B cell (primary cell): Measurements from ENCODE around the gene MGST2. TPM values are rescaled to one million over a fixed set of nuclear protein-coding genes. Genes with fewer than 3 reads are reported as not detected.

Experiments used
- ATAC-seq: fragments of 200-7000 bp; cut with Tn5 transposase; one replicate; pipeline ENCODE4 v1.10.0; 2021; ENCODE audit warnings: low read depth, mild to moderate bottlenecking, moderate number of reproducible peaks, moderate library complexity
- CTCF ChIA-PET: fragments of 350-600 bp; sonication (Branson Sonifier 250); formaldehyde crosslinking; loops from one replicate; lab custom pipeline; 2021; ENCODE audit warnings: antibody characterized with exemption, inconsistent platforms; lab: Charles Lee
- POLR2A ChIA-PET: fragments of 350-600 bp; sonication (Branson Sonifier 250); formaldehyde crosslinking; loops from one replicate; lab custom pipeline; 2021; ENCODE audit warnings: antibody characterized with exemption; lab: Charles Lee
- DNase-seq: peaks from one replicate; pipeline ENCODE4 v3.0.0; 2013
- H2AFZ ChIP-seq: 2 replicates; pipeline ENCODE4 v1.6.1; 2012; ENCODE audit warnings: mild to moderate bottlenecking, low read depth, low read length; ENCODE audit not compliant: insufficient read depth, poor library complexity, severe bottlenecking
- H3K27ac ChIP-seq, 2 donors: 1 replicate in 1 of 2; 2 replicates in 1 of 2; pipeline ENCODE4 v1.5.1; 2012 to 2013; ENCODE audit warnings: low read length in 2 of 2, mild to moderate bottlenecking in 2 of 2, moderate library complexity in 1 of 2
- H3K27me3 ChIP-seq, 4 experiments: fragments of 200-600 bp in 1 of 4; sonication (generic) in 1 of 4; replicated peaks in 1 of 4; 1 replicate in 2 of 4; 2 replicates in 2 of 4; pipeline versions ENCODE4 v1.6.1 to v1.7.0; 2013 to 2016; ENCODE audit warnings: low read length in 3 of 4, mild to moderate bottlenecking in 2 of 4, mixed read lengths in 1 of 4, moderate library complexity in 1 of 4; ENCODE audit not compliant: insufficient read depth in 4 of 4, control insufficient read depth in 3 of 4; ENCODE audit errors: control extremely low read depth in 1 of 4
- H3K36me3 ChIP-seq, 2 experiments: replicated peaks in 1 of 2; 1 replicate in 1 of 2; 2 replicates in 1 of 2; pipeline versions ENCODE4 v1.6.1 to v1.7.1; 2013; ENCODE audit warnings: low read length in 1 of 2; ENCODE audit not compliant: insufficient read depth in 2 of 2, control insufficient read depth in 1 of 2; ENCODE audit errors: control extremely low read depth in 1 of 2, extremely low read depth in 1 of 2
- H3K4me1 ChIP-seq, 2 donors: fragments of 200-600 bp in 1 of 2; sonication (generic) in 1 of 2; 1 replicate in 1 of 2; 2 replicates in 1 of 2; pipeline versions ENCODE4 v1.5.1 to v1.6.1; 2013 to 2017; ENCODE audit warnings: low read length in 2 of 2; ENCODE audit not compliant: control insufficient read depth in 2 of 2, insufficient read depth in 2 of 2
- H3K4me2 ChIP-seq: replicated peaks from 2 replicates; pipeline ENCODE3; 2012; ENCODE audit warnings: mild to moderate bottlenecking, low read depth, low read length; ENCODE audit not compliant: poor library complexity, severe bottlenecking
- H3K4me3 ChIP-seq, 5 experiments: fragments of 200-600 bp in 1 of 5; sonication (generic) in 1 of 5; 1 replicate in 3 of 5; 2 replicates in 2 of 5; pipeline versions ENCODE4 v1.5.1 to v1.7.0; 2011 to 2016; ENCODE audit warnings: low read length in 4 of 5, mild to moderate bottlenecking in 4 of 5, low read depth in 2 of 5, control low read depth in 1 of 5, moderate library complexity in 1 of 5; ENCODE audit not compliant: insufficient read depth in 1 of 5; ENCODE audit errors: control extremely low read depth in 1 of 5, extremely low read depth in 1 of 5
- H3K79me2 ChIP-seq: fragments of 200-600 bp; sonication (generic); one replicate; pipeline ENCODE4 v1.6.0; 2016; ENCODE audit warnings: low read length; ENCODE audit not compliant: control insufficient read depth, insufficient read depth
- H3K9ac ChIP-seq: fragments of 200-600 bp; sonication (generic); 2 replicates; pipeline ENCODE4 v1.6.1; 2017; ENCODE audit warnings: mild to moderate bottlenecking, low read length, moderate library complexity
- H3K9me3 ChIP-seq, 3 donors: one replicate each; pipeline versions ENCODE4 v1.6.1 to v1.7.1; 2013; ENCODE audit warnings: low read length in 2 of 3; ENCODE audit not compliant: control insufficient read depth in 2 of 3, insufficient read depth in 1 of 3; ENCODE audit errors: control extremely low read depth in 1 of 3
- H4K20me1 ChIP-seq: 2 replicates; pipeline ENCODE4 v1.6.0; 2012; ENCODE audit warnings: mild to moderate bottlenecking, low read length; ENCODE audit not compliant: insufficient read depth, control insufficient read depth, poor library complexity, severe bottlenecking
- H3K27ac Mint-ChIP-seq: one replicate; pipeline ENCODE4 v1.8.0; 2021; ENCODE audit warnings: mixed read lengths
- H3K27me3 Mint-ChIP-seq: one replicate; pipeline ENCODE4 v1.8.0; 2021; ENCODE audit warnings: mixed read lengths
- H3K4me1 Mint-ChIP-seq: one replicate; pipeline ENCODE4 v1.8.0; 2021; ENCODE audit warnings: mixed read lengths
- H3K4me3 Mint-ChIP-seq: one replicate; pipeline ENCODE4 v1.8.0; 2021; ENCODE audit warnings: mixed read lengths
- H3K9me3 Mint-ChIP-seq: one replicate; pipeline ENCODE4 v1.8.0; 2022; ENCODE audit warnings: mixed read lengths; ENCODE audit not compliant: insufficient read depth
- CTCF ChIP-seq: fragments of 200-600 bp; IDR thresholded peaks from one replicate; pipeline ENCODE4 v1.8.0; 2022; ENCODE audit warnings: antibody characterized with exemption, mild to moderate bottlenecking
- EZH2 ChIP-seq: IDR thresholded peaks from 2 replicates; pipeline ENCODE4 v1.6.1; 2012; ENCODE audit warnings: borderline replicate concordance, low read depth, mild to moderate bottlenecking, moderate library complexity, low read length; ENCODE audit not compliant: insufficient read depth, poor library complexity, severe bottlenecking
- WGBS: methylation state at CpG from one replicate; pipeline ENCODE4 v1.1.5; 2013; ENCODE audit warnings: missing lambda C conversion rate; ENCODE audit not compliant: insufficient coverage; 5-methylcytosine and 5-hydroxymethylcytosine counted together
- intact Hi-C: fragments of 100-400 bp; cut with micrococcal nuclease; formaldehyde crosslinking; loops from one replicate; pipeline ENCODE4 v1.10.0; 2022
- polyA plus RNA-seq: library from polyadenylated mRNA; depleted of rRNA; stranded (reverse); fragments of >200 nt; gene quantifications from 2 replicates; pipeline ENCODE4 v1.2.3, GENCODE V29; 2012
- total RNA-seq, 2 donors: library from RNA; stranded (reverse); fragments of 120-200 nt in 1 of 2; gene quantifications; 1 replicate in 1 of 2; 2 replicates in 1 of 2; pipeline versions ENCODE4 v1.2.3 to v1.2.4, GENCODE V29; 2013 to 2022

MGST2 gene
- total and polyA plus RNA-seq, 2 donors (not counting 1 experiment from before 2014, with no cell fraction given), result 0.81 to 3.4 TPM

- H3K27ac Mint-ChIP-seq, result no peak overlapping the region
Measured at GRCh38 chr4:139633195-139633594, 32.4 kb upstream of the MGST2 start.

DNA sequence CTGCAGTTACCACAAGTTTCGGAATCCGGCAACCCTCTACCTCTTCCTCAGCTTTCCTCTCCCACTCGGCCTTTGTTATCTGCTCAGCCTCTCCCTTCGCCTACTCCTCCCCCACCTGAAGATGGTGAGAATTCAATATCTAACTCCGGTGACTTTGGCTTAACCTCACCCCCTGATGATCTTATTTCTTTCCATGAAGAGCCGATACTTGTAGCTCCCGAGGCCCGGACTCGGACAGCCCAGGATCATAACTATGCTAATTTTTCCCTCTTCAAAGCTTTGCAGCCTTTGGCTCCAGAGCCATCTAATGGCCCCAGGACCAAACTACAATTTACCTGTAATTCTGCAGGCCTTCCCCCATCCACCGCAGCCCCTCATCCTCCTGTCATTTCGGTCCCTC lies 32.0 kb upstream of the MGST2 start:
- H3K27me3 Mint-ChIP-seq, result peaks cover 23% of the 10 kb centered on the region
- no peaks in the 10 kb centered on the region for H3K9me3 Mint-ChIP-seq
- Histone ChIP-seq H3K27ac (no peak overlapping the region), H3K4me3 (no peak overlapping the region), H4K20me1 (no peaks in the 10 kb centered on the region), H3K9ac (no peak overlapping the region), H3K4me1 (no peaks in the 10 kb centered on the region), H3K79me2 (no peaks in the 10 kb centered on the region), H3K9me3 (peaks cover 0 to 5% (median 1%) of the 10 kb centered on the region in 3 donors), H2AFZ (no peak overlapping the region), H3K36me3 (no peaks in the 10 kb centered on the region), H3K27me3 (peaks cover 0 to 3% (median 0%) of the 10 kb centered on the region in 4 experiments), H3K4me2 (no peak overlapping the region)
- TF ChIP-seq EZH2 (no peak), CTCF (no peak)
- intact Hi-C loops, result no loop called here
- POLR2A ChIA-PET, result no interaction called here
- CTCF ChIA-PET, result no interaction called here
- no peak overlapping the region for H3K27ac Mint-ChIP-seq
- H3K4me1 Mint-ChIP-seq, result no peaks in the 10 kb centered on the region
- no peak overlapping the region for H3K4me3 Mint-ChIP-seq
- DNase-seq (no peak), ATAC-seq (no peak)
- WGBS, result 87% methylated on average over 11 of the region's 11 CpGs

More at GRCh38 chr4:139633195-139633594, 32.4 kb upstream of the MGST2 start:
- H2AFZ ChIP-seq, result no peak overlapping the region
- peaks cover 0 to 3% (median 0%) of the 10 kb centered on the region in 4 experiments for H3K27me3 ChIP-seq
- no peaks in the 10 kb centered on the region for H3K36me3 ChIP-seq
- peaks cover 0 to under 1% (median 0%) of the 10 kb centered on the region in 3 donors for H3K9me3 ChIP-seq
- Mint-ChIP-seq H3K9me3 (no peaks in the 10 kb centered on the region), H3K4me1 (no peaks in the 10 kb centered on the region), H3K4me3 (no peak overlapping the region), H3K27me3 (peaks cover 23% of the 10 kb centered on the region)
- no peaks in the 10 kb centered on the region for H4K20me1 ChIP-seq
- TF ChIP-seq CTCF (no peak), EZH2 (no peak)
- ChIA-PET CTCF (no interaction called here), POLR2A (no interaction called here)
- H3K9ac ChIP-seq, result no peak overlapping the region
- no peak overlapping the region for H3K4me2 ChIP-seq
- DNase-seq (no peak), ATAC-seq (no peak)
- H3K79me2 ChIP-seq, result no peaks in the 10 kb centered on the region
- H3K4me3 ChIP-seq, result no peak overlapping the region
- intact Hi-C loops, result no loop called here
- no peaks in the 10 kb centered on the region for H3K4me1 ChIP-seq
- no peak overlapping the region for H3K27ac ChIP-seq
- 96% methylated on average over 11 of the region's 17 CpGs for WGBS
